ENCODE data around the gene YIPF4. TPM values are rescaled to one million over a fixed set of nuclear protein-coding genes. Genes with fewer than 3 reads are reported as not detected.
"Not testable (repeated sequence)": the region's sequence is repeated elsewhere in the genome, so short reads cannot be mapped to it uniquely, and the experiment has no call there.

The YIPF4 gene
- polyA plus RNA-seq, 4 donors = 10.3 to 39.5 (median 13.3) TPM

DNA sequence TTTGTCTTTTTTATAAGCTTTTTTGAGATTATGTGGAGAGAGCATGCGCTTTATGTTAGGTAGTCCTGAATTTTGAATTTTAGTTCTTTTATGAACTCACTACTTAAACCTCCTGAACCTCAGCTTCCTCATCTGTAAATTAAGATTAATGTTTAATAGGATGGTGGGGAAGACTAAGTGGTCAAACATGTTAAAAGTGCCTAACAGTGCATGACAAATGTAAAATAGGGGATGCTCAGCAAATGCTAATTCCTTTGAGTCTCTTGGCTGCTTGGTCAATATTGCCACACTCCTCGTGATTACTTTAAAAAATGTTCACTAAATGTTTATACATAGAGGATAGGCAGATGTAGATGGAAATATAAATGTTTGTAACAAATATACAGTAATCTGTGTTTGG is 85.9 kb downstream of the YIPF4 start:
- Histone ChIP-seq H3K4me3 (ENCODE audit: low read depth in 1 of 3, low read length in 3 of 3) (no peak overlapping the region), H3K27ac (ENCODE audit: low read depth in 1 of 3, low read length in 2 of 3) (no peak overlapping the region), H3K36me3 (ENCODE audit: control insufficient read depth in 3 of 3, insufficient read depth in 2 of 3, low read depth in 1 of 3, low read length in 3 of 3) (peaks cover 0 to 10% (median 2%) of the 10 kb centered on the region in 3 donors), H3K9me3 (ENCODE audit: control insufficient read depth in 2 of 2, insufficient read depth in 1 of 2, low read depth in 1 of 2, low read length in 1 of 2) (no peaks in the 10 kb centered on the region), H3K27me3 (ENCODE audit: control insufficient read depth in 3 of 3, insufficient read depth in 3 of 3, low read length in 3 of 3) (no peaks in the 10 kb centered on the region), H3K4me1 (ENCODE audit: control insufficient read depth in 3 of 3, insufficient read depth in 2 of 3, low read depth in 1 of 3, low read length in 2 of 3) (peaks cover 4 to 18% (median 10%) of the 10 kb centered on the region in 3 donors)
- whole genome bisulfite sequencing, 3 donors = 67 to 72% (median 71%) methylated on average over 2 of the region's 2 CpGs
- DNase-seq = no peak
- no peak for FAIRE-seq

DNA sequence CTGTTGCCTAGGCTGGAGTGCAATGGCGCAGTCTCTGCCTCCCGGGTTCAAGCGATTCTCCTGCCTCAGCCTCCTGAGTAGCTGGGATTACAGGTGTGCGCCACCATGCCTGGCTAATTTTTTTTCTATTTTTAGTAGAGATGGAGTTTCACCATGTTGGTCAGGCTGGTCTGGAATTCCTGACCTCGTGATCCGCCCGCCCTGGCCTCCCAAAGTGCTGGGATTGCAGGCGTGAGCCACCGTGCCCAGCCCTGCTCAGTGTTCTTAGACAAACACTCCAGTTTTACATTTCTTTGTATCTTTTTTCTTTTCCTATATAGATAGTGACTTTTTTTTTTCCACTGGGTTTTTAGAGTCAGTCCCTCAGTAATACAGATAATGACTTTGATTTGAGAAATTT is 86.6 kb downstream of the YIPF4 start:
- WGBS, 3 donors = 80 to 86% (median 83%) methylated on average over 9 of the region's 9 CpGs
- H3K27me3 ChIP-seq (ENCODE audit: control insufficient read depth in 3 of 3, insufficient read depth in 3 of 3, low read length in 3 of 3); FAIRE-seq: not testable (repeated sequence)

DNA sequence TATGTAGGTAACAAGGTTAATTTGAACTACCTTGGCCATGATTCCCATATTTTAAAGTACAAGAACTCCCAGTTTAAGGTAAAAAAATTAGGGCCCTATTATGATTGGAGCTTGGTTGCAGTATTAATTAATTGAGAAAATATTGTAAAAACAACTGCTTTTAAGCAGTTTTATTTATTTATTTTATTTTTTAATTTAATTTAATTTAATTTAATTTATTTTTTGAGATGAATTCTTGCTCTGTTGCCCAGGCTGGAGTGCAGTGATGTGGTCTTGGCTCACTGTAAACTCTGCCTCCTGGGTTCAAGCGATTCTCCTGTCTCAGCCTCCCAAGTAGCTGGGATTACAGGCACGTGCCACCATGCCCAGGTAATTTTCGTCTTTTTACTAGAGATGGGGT is 88.0 kb downstream of the YIPF4 start:
- H3K27me3 ChIP-seq (ENCODE audit: control insufficient read depth in 3 of 3, insufficient read depth in 3 of 3, low read length in 3 of 3); H3K9me3 ChIP-seq (ENCODE audit: control insufficient read depth in 2 of 2, insufficient read depth in 1 of 2, low read depth in 1 of 2, low read length in 1 of 2); H3K4me3 ChIP-seq (ENCODE audit: low read depth in 1 of 3, low read length in 3 of 3); H3K4me1 ChIP-seq (ENCODE audit: control insufficient read depth in 3 of 3, insufficient read depth in 2 of 3, low read depth in 1 of 3, low read length in 2 of 3); DNase-seq; FAIRE-seq; H3K27ac ChIP-seq (ENCODE audit: low read depth in 1 of 3, low read length in 2 of 3): not testable (repeated sequence)
- H3K36me3 ChIP-seq (ENCODE audit: control insufficient read depth in 3 of 3, insufficient read depth in 2 of 3, low read depth in 1 of 3, low read length in 3 of 3) = peaks cover 0 to 10% (median 2%) of the 10 kb centered on the region in 3 donors
- WGBS, 3 donors = 85 to 96% (median 94%) methylated on average over 3 of the region's 3 CpGs

More for the DNA sequence above, 86.6 kb downstream of the YIPF4 start:
- H3K4me3 ChIP-seq (ENCODE audit: low read depth in 1 of 3, low read length in 3 of 3); DNase-seq; H3K9me3 ChIP-seq (ENCODE audit: control insufficient read depth in 2 of 2, insufficient read depth in 1 of 2, low read depth in 1 of 2, low read length in 1 of 2): not testable (repeated sequence)
- peaks cover 0 to 10% (median 2%) of the 10 kb centered on the region in 3 donors for H3K36me3 ChIP-seq (ENCODE audit: control insufficient read depth in 3 of 3, insufficient read depth in 2 of 3, low read depth in 1 of 3, low read length in 3 of 3)
- H3K27ac ChIP-seq (ENCODE audit: low read depth in 1 of 3, low read length in 2 of 3) = peak overlapping the region in 1 of 3 donors; percentile 10
- peaks cover 4 to 12% (median 8%) of the 10 kb centered on the region in 3 donors for H3K4me1 ChIP-seq (ENCODE audit: control insufficient read depth in 3 of 3, insufficient read depth in 2 of 3, low read depth in 1 of 3, low read length in 2 of 3)

Other genes with a start within 250 kb of the YIPF4 start
- 100 to 1,000 TPM in 3 of 4 donors, 10 to 100 TPM in 1; 84.8 to 125 (median 108) TPM for gene DPY30, start 238.1 kb upstream of the YIPF4 start, polyA plus RNA-seq
- 10 to 100 TPM in 1 of 4 donors, 1 to 10 TPM in 3; 5.8 to 28.7 (median 6.9) TPM for gene SPAST, start 214.3 kb upstream of the YIPF4 start, polyA plus RNA-seq
- 10 to 100 TPM in 2 of 4 donors, 1 to 10 TPM in 2; 2.2 to 22.4 (median 6.8) TPM for gene SLC30A6, start 112.0 kb upstream of the YIPF4 start, polyA plus RNA-seq
- 1 to 10 TPM in 2 of 4 donors, under 1 TPM in 2; 0.22 to 1.1 (median 0.89) TPM for gene NLRC4, start 13.0 kb upstream of the YIPF4 start, polyA plus RNA-seq
- gene BIRC6, start 79.1 kb downstream of the YIPF4 start, polyA plus RNA-seq = 10 to 100 TPM; 14.6 to 55.1 (median 20.6) TPM

Measured in small intestine (tissue), 7 donors.